ENCODE results near the gene ECE1. TPM values are rescaled to one million over a fixed set of nuclear protein-coding genes. Genes with fewer than 3 reads are reported as not detected.

ECE1 gene
- total and polyA plus RNA-seq, 2 of the 4 experiments (the other 2 are of a cell fraction): 61.8 to 124 TPM

DNA sequence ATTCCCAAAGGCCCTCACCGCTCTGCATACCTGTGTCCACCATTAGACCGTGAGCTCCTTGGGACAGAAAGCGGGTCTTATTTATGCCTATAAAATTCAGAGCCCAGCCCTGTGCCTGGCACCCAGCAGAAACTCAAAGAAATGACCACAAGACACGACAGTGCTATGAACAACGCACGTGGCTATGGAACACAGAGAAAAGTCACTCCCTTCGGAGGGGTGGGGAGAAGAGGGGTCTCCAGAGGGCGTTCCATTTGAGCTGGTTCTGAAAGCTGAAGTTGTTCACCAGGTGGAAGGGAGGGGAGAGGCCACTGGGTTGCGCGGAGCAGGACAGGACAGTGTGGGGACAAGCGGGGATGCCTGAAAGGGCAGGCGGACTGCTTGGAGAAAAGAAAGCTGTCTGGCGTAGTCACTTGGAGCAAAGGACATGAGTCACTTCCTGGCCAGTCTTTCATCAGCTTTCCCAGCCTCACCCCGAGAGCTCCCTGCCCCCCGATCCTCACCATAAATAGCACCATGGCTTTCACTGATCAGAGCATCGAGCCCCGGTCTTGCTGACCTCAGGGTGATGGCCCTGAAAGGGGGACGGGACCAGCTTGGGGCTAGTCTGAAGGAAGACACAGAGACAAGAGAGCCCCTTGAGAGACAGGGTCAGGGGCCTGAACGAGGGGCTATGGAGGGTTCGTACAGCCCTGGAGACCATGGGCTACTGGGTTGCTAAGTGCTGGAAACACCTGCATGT, 28.5 kb downstream of the ECE1 start (continued):
- TF ChIP-seq RCOR1 (IDR thresholded peaks at IDR 0.05; ENCODE audit: insufficient replicate concordance, low read length) (no peak), MAFK (IDR thresholded peaks at IDR 0.05; ENCODE audit: low read depth, low read length) (peak; percentile 63; the same call in 1 of the 2 replicates)

GRCh38 chr1:21260405-21261125, 29.7 kb downstream of the ECE1 start:
- peaks cover 42% of the 10 kb centered on the region for H3K36me3 ChIP-seq (ENCODE audit: control insufficient read depth, insufficient read depth, low read length)
- H2BK120ac ChIP-seq (ENCODE audit: low read depth, low read length): peak overlapping the region; percentile 99
- H3K23ac ChIP-seq (ENCODE audit: low read depth, low read length): peak overlapping the region; percentile 95
- peak overlapping the region; percentile 98 for H4K91ac ChIP-seq (ENCODE audit: insufficient read depth, low read depth, low read length)
- peak overlapping the region; percentile 92 for H2AK5ac ChIP-seq (ENCODE audit: low read depth, low read length)
- ChIA-PET POLR2A (ENCODE audit: unreplicated experiment) (no interaction called here), CTCF (interaction anchor here (1.4 kb wide), 1 partner anchor 108 kb away, joined by 8 read pairs; no protein-coding TSS in a partner anchor)
- no peak overlapping the region for H2BK5ac ChIP-seq (ENCODE audit: low read depth, low read length, poor library complexity, severe bottlenecking)
- H3K56ac ChIP-seq (ENCODE audit: extremely low read depth, insufficient read depth, low read length): no peak overlapping the region; the same call in 1 of the 2 replicates
- H3K4me3 ChIP-seq (ENCODE audit: insufficient read depth, low read depth, low read length): no peak overlapping the region
- H2BK20ac ChIP-seq (ENCODE audit: low read depth, low read length): peak overlapping the region; percentile 95
- no TSS peak for BruUV-seq (replicated peaks)
- peaks cover 34% of the 10 kb centered on the region for H3K9me1 ChIP-seq (ENCODE audit: insufficient read depth, low read length)
- no peaks in the 10 kb centered on the region for H3K27me3 ChIP-seq (ENCODE audit: control insufficient read depth, insufficient read depth, low read length)
- dilution Hi-C loops (cut with HindIII; ENCODE audit: low sequenced_read_pairs, unreplicated experiment): no loop called here
- no peak overlapping the region; the same call in 1 of the 2 replicates for H3K27ac ChIP-seq (ENCODE audit: insufficient read depth, low read length)
- peak overlapping the region; percentile 76; the same call in 1 of the 2 replicates for H3K18ac ChIP-seq (ENCODE audit: low read depth, low read length)
- H3K4me1 ChIP-seq (ENCODE audit: control insufficient read depth, insufficient read depth, low read length): peaks cover 37% of the 10 kb centered on the region
- H2AK9ac ChIP-seq (replicated peaks; ENCODE audit: low read depth, low read length, poor library complexity): peak overlapping the region; percentile 66
- no peaks in the 10 kb centered on the region for H3K9me3 ChIP-seq (ENCODE audit: control insufficient read depth, insufficient read depth, low read length)
- H2BK15ac ChIP-seq (ENCODE audit: low read depth, low read length): peak overlapping the region; percentile 99
- TF ChIP-seq MAZ (IDR thresholded peaks at IDR 0.05; ENCODE audit: borderline replicate concordance, low read depth, low read length) (no peak), CTCF (conservative IDR thresholded peaks at IDR 0.05; ENCODE audit: low read depth, low read length) (no peak), CHD1 (IDR thresholded peaks at IDR 0.05; ENCODE audit: low read depth, low read length) (no peak), RFX5 (IDR thresholded peaks at IDR 0.05; ENCODE audit: low read depth, low read length) (no peak), BHLHE40 (IDR thresholded peaks at IDR 0.05; ENCODE audit: low read depth, low read length) (no peak), POLR2A (IDR thresholded peaks at IDR 0.05; ENCODE audit: low read depth, low read length) (no peak), CEBPB (IDR thresholded peaks at IDR 0.05; ENCODE audit: low read depth, low read length) (no peak), MAFK (IDR thresholded peaks at IDR 0.05; ENCODE audit: low read depth, low read length) (peak; percentile 48; the same call in 1 of the 2 replicates)
- TF ChIP-seq, protein P1, sequence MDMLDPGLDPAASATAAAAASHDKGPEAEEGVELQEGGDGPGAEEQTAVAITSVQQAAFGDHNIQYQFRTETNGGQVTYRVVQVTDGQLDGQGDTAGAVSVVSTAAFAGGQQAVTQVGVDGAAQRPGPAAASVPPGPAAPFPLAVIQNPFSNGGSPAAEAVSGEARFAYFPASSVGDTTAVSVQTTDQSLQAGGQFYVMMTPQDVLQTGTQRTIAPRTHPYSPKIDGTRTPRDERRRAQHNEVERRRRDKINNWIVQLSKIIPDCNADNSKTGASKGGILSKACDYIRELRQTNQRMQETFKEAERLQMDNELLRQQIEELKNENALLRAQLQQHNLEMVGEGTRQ (IDR thresholded peaks at IDR 0.05; ENCODE audit: low read depth, low read length): no peak
- intact Hi-C loops (cut with micrococcal nuclease): loop anchor here (10.0 kb wide), 1 partner anchor 314 kb away; no protein-coding TSS in a partner anchor
- DNase-seq: no peak
- H3K4me2 ChIP-seq (ENCODE audit: low read depth, low read length): no peak overlapping the region
- in situ Hi-C loops (cut with MboI; ENCODE audit: low sequenced_read_pairs): no loop called here
- H3K14ac ChIP-seq (replicated peaks; ENCODE audit: low read depth, low read length): peak overlapping the region; percentile 91
- no peaks in the 10 kb centered on the region for H4K20me1 ChIP-seq (ENCODE audit: insufficient read depth, low read length)
- WGBS, 2 experiments (ENCODE audit: extremely low coverage in 2 of 2, insufficient read length in 1 of 2): 37% methylated on average over 11 of the region's 22 CpGs; no CpG with 5 or more reads in 1 of the 2 experiments
- peak overlapping the region; percentile 99 for H3K4ac ChIP-seq (ENCODE audit: low read depth, low read length)
- no peak overlapping the region for H2AFZ ChIP-seq (replicated peaks; ENCODE audit: low read length, poor library complexity)
- peak overlapping the region; percentile 88 to 96 for H4K8ac ChIP-seq (ENCODE audit: low read depth in 2 of 2, low read length in 2 of 2)
- ATAC-seq (ENCODE audit: low read depth): no peak
- peak overlapping the region; percentile 5; the same call in 1 of the 2 replicates for H3K9ac ChIP-seq (ENCODE audit: low read depth, low read length)
- peaks cover 17 to 66% of the 10 kb centered on the region in 2 experiments for H3K79me1 ChIP-seq (ENCODE audit: low read depth in 1 of 2, low read length in 2 of 2)
- no peak overlapping the region for H4K5ac ChIP-seq (ENCODE audit: low read depth, low read length)

Measured in IMR-90 (cell line).